ENCODE results near the gene CIZ1.

Gene CIZ1

GRCh38 chr9:128211186-128211980, 20.0 kb upstream of the CIZ1 start:
- H3K27ac ChIP-seq: no peak overlapping the region
- TF ChIP-seq ZFX (IDR thresholded peaks at IDR 0.05; ENCODE audit: borderline replicate concordance) (no peak), CTCF (IDR thresholded peaks at IDR 0.05) (no peak)

- no peak overlapping the region for H3K27ac ChIP-seq
- TF ChIP-seq CTCF (IDR thresholded peaks at IDR 0.05) (no peak), ZFX (IDR thresholded peaks at IDR 0.05; ENCODE audit: borderline replicate concordance) (no peak)
Observed at GRCh38 chr9:128208946-128209669, 17.7 kb upstream of the CIZ1 start.

- no peak for TF ChIP-seq ZFX (IDR thresholded peaks at IDR 0.05; ENCODE audit: borderline replicate concordance)
- no peak for TF ChIP-seq CTCF (IDR thresholded peaks at IDR 0.05)
- H3K27ac ChIP-seq: no peak overlapping the region
Observed at GRCh38 chr9:128208386-128208785, 17.0 kb upstream of the CIZ1 start.

DNA sequence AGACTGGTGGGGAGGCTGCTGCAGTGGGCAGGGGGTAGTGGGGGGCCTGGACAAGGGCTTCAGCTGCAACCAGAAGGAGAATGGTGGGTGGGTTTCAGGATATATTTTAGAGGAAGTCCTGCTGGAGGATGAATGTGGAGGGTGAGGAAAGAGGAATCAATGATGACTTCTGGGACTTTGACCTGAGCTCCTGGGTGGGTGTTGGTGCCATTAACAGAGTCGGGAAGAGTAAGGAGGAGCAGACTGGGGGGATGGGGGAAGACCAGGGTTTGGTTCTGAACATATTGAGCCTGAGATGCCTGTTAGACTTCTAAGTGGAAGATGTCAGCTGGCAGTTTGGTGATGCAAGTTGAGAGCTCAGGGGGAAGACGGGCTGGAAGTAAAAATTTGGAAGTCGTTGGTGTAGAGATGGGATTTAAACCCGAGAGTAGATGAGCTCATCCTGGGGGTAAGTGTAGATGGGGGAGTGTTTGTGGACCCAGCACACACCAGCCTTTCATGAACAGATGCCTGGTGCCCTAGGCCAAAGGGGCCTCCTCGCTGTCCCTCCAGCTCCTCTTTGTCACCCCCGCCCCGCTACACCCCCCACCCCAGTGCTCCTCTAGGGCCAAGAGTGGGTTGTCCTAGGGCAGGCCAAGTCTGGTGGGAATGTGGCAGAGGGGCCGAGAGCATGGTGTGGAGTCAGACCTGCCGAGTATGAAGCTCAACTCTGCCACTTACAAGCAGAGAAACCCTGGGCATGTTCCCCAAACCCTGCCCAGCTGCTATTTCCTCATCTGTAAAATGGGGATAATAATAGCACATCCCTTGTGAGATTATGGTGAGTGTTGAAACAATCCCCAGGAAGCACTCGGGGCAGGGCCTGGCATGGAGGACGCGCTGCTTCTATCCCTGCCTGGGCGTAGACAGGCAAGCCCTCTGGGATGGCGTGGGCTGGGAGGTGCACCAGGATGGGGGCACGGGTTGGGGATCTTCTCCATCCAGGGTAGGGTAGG, 15.8 kb upstream of the CIZ1 start:
- no peak overlapping the region for H3K27ac ChIP-seq
- no peak for TF ChIP-seq ZFX (IDR thresholded peaks at IDR 0.05; ENCODE audit: borderline replicate concordance)
- TF ChIP-seq CTCF (IDR thresholded peaks at IDR 0.05): no peak

DNA sequence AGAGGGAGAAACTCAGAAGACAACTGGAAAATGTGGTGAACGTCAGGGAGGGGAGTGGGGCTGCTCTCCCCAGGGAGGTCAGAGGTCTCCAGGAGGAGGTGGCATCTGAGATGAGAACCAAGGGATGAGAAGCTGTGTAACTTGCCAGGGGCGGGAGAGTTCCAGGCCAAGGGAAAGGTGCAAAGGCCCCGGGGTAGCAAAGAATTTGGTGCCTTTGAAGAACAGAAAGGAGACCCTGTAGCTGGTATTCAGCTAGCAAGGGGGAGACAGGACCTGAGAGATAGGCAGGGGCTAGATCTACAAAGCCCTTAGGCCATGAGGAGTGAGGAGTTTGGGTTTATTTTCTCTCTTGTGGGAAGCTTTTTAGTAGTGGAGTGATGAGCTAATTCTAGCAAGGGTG, 15.1 kb upstream of the CIZ1 start:
- no peak overlapping the region for H3K27ac ChIP-seq
- TF ChIP-seq ZFX (IDR thresholded peaks at IDR 0.05; ENCODE audit: borderline replicate concordance): no peak

GRCh38 chr9:128205296-128205944, 14.0 kb upstream of the CIZ1 start:
- no peak for TF ChIP-seq CTCF (IDR thresholded peaks at IDR 0.05)
- no peak for TF ChIP-seq ZFX (IDR thresholded peaks at IDR 0.05; ENCODE audit: borderline replicate concordance)
- H3K27ac ChIP-seq: no peak overlapping the region

DNA sequence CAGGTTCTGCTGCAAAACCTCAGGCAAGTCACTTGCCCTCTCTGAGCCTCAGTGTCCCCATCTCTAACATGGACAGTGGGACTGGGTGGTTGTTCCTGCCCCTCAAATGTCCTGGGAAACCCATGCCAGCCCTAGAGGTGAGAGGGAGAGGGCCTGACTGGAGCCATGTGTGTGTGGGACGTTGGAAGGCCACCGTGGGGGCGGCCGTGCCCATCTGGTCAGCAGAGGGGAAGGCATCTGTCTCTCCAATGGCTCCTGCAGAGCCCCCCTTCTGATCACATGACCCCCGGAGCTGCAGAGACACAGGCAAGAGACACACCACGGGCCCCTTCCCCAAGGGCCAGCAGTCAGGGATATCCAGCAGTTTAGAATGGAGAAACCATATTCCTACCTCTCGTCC, 13.5 kb upstream of the CIZ1 start:
- no peak overlapping the region for H3K27ac ChIP-seq
- TF ChIP-seq ZFX (IDR thresholded peaks at IDR 0.05; ENCODE audit: borderline replicate concordance): no peak
- no peak for TF ChIP-seq CTCF (IDR thresholded peaks at IDR 0.05)

All from 22Rv1 (cell line).